Measurements from ENCODE around the gene DNLZ. TPM values are rescaled to one million over a fixed set of nuclear protein-coding genes. Genes with fewer than 3 reads are reported as not detected.

DNLZ gene
- total RNA-seq, 4 donors from 2014 or later, result 16.5 to 36.7 (median 19.8) TPM

- no peak for DNase-seq (ENCODE audit: low spot score)
- no peak for ATAC-seq (ENCODE audit: low FRiP score)
- no peak for TF ChIP-seq CTCF (IDR thresholded peaks at IDR 0.05)
These were observed 30.1 kb downstream of the DNLZ start for GRCh38 chr9:136333486-136333885.

GRCh38 chr9:136333045-136333444, 30.5 kb downstream of the DNLZ start:
- no peak for TF ChIP-seq CTCF (IDR thresholded peaks at IDR 0.05)
- DNase-seq (ENCODE audit: low spot score), result no peak
- ATAC-seq (ENCODE audit: low FRiP score), result no peak

- no peak for TF ChIP-seq CTCF (IDR thresholded peaks at IDR 0.05)
- no peak for ATAC-seq (ENCODE audit: low FRiP score)
- DNase-seq (ENCODE audit: low spot score), result no peak
These were observed 31.0 kb downstream of the DNLZ start for GRCh38 chr9:136332482-136332983.

GRCh38 chr9:136331556-136332481, 31.7 kb downstream of the DNLZ start:
- no peak for ATAC-seq (ENCODE audit: low FRiP score)
- no peak for DNase-seq (ENCODE audit: low spot score)
- no peak for TF ChIP-seq CTCF (IDR thresholded peaks at IDR 0.05)

GRCh38 chr9:136331030-136331429, 32.5 kb downstream of the DNLZ start:
- ATAC-seq (ENCODE audit: low FRiP score) (no peak), DNase-seq (ENCODE audit: low spot score) (no peak)
- no peak for TF ChIP-seq CTCF (IDR thresholded peaks at IDR 0.05)

GRCh38 chr9:136330406-136330990, 33.0 kb downstream of the DNLZ start:
- DNase-seq (ENCODE audit: low spot score), result no peak
- TF ChIP-seq CTCF (IDR thresholded peaks at IDR 0.05), result no peak
- ATAC-seq (ENCODE audit: low FRiP score), result no peak

All from omental fat pad (tissue), 4 donors.